Aorta (tissue), 5 donors: ENCODE data around the gene NEK3. TPM values are rescaled to one million over a fixed set of nuclear protein-coding genes. Genes with fewer than 3 reads are reported as not detected.
"Not testable (repeated sequence)": the region's sequence is repeated elsewhere in the genome, so short reads cannot be mapped to it uniquely, and the experiment has no call there.

Experiments used
- ATAC-seq: fragments of 200-7000 bp; cut with Tn5 transposase; one replicate; pipeline ENCODE4 v1.9.1; 2022; ENCODE audit warnings: moderate library complexity; ENCODE audit not compliant: low FRiP score
- DNase-seq, 2 donors: peaks; one replicate each; pipeline ENCODE4 v3.0.0-alpha.2; 2020
- H3K27ac ChIP-seq, 2 donors: one replicate each; pipeline ENCODE4 v1.5.1; 2013; ENCODE audit warnings: low read length in 2 of 2, mild to moderate bottlenecking in 2 of 2, moderate library complexity in 2 of 2, control low read depth in 1 of 2, inconsistent platforms in 1 of 2, low read depth in 1 of 2
- H3K27me3 ChIP-seq, 2 donors: one replicate each; pipeline ENCODE4 v1.6.1; 2013; ENCODE audit warnings: control low read depth in 1 of 2, low read length in 1 of 2, mild to moderate bottlenecking in 1 of 2, moderate library complexity in 1 of 2; ENCODE audit not compliant: insufficient read depth in 2 of 2, control insufficient read depth in 1 of 2
- H3K36me3 ChIP-seq, 2 donors: one replicate each; pipeline ENCODE4 v1.6.1; 2013; ENCODE audit warnings: control low read depth in 1 of 2, low read length in 1 of 2, mild to moderate bottlenecking in 1 of 2; ENCODE audit not compliant: insufficient read depth in 2 of 2, control insufficient read depth in 1 of 2
- H3K4me1 ChIP-seq, 2 donors: one replicate each; pipeline ENCODE4 v1.6.1; 2013; ENCODE audit warnings: low read length in 2 of 2, control low read depth in 1 of 2, mild to moderate bottlenecking in 1 of 2, moderate library complexity in 1 of 2; ENCODE audit not compliant: insufficient read depth in 2 of 2, control insufficient read depth in 1 of 2
- H3K4me3 ChIP-seq, 2 donors: one replicate each; pipeline ENCODE4 v1.5.1; 2013; ENCODE audit warnings: low read length in 2 of 2, control low read depth in 1 of 2, mild to moderate bottlenecking in 1 of 2
- H3K9me3 ChIP-seq: one replicate; pipeline ENCODE4 v1.6.1; 2013; ENCODE audit warnings: mild to moderate bottlenecking, low read length; ENCODE audit not compliant: control insufficient read depth
- WGBS, 2 donors: extraction: QIAGEN DNeasy Blood & Tissue Kit; methylation state at CpG; one replicate each; pipeline ENCODE4 v1.1.7; 2013; 5-methylcytosine and 5-hydroxymethylcytosine counted together
- intact Hi-C, 2 donors: fragments of 100-400 bp; cut with DNase I; formaldehyde crosslinking; loops; one replicate each; pipeline versions ENCODE4 v1.14.2 to v1.15.0; 2022
- polyA plus RNA-seq, 2 donors: library from polyadenylated mRNA; stranded (reverse); fragments of 200-250 nt; gene quantifications; one replicate each; pipeline ENCODE4 v1.2.3, GENCODE V29; 2013
- total RNA-seq, 2 donors: library from RNA; stranded (reverse); fragmentation: NEBNext Ultra II Directional; extraction: Animal tissue kit (Norgen Biotek cat#: 25700); gene quantifications; one replicate each; pipeline ENCODE4 v1.2.1, GENCODE V29; 2021
- donor health status: healthy with polysubstance abuse.
- donor health status: Bipolar disorder and iron deficiency.
- donor health status: DM: no; HTN: no; CAD: no.
- donor health status: DM: no; HTN: no; CAD: no.
- donor health status: DM: yes; HTN: yes; CAD: no.

Gene NEK3
- total and polyA plus RNA-seq, 4 donors = 4.9 to 70.0 (median 18.8) TPM

DNA sequence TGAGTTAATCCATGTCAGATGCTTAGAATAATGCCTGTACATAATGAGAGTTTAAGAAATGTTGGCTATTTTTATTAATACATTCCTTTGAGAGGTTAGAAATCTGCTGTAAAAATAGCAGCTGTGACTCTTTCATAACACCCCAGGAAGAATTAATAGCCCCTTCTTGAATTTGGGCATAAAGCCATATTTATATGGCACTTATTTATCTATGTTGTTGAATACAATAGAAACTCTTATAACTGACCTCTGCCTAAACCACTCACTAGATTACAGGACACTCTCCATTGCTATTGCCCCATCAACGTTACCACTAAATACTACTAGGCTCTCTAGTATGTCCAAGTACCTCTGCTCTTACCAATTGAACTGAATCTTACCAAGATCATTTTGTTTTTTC lies 46.8 kb downstream of the NEK3 start:
- H3K4me1 ChIP-seq = no peaks in the 10 kb centered on the region
- no peak for ATAC-seq
- 63 to 72% methylated on average over 1 of the region's 1 CpG for WGBS, 2 donors

GRCh38 chr13:52109116-52109670 lies 50.2 kb downstream of the NEK3 start:
- no peaks in the 10 kb centered on the region for H3K36me3 ChIP-seq
- intact Hi-C loops = no loop called here
- no peak overlapping the region for H3K27ac ChIP-seq
- H3K27me3 ChIP-seq = no peaks in the 10 kb centered on the region
- H3K4me1 ChIP-seq = no peaks in the 10 kb centered on the region
- DNase-seq (no peak), ATAC-seq (no peak)
- WGBS, 2 donors = 88 to 95% methylated on average over 1 of the region's 1 CpG
- H3K9me3 ChIP-seq = no peaks in the 10 kb centered on the region
- no peak overlapping the region for H3K4me3 ChIP-seq

More for the DNA sequence above, 46.8 kb downstream of the NEK3 start:
- Histone ChIP-seq H3K27me3 (no peaks in the 10 kb centered on the region), H3K9me3 (no peaks in the 10 kb centered on the region), H3K27ac (no peak overlapping the region), H3K36me3 (no peaks in the 10 kb centered on the region), H3K4me3 (no peak overlapping the region)
- no peak for DNase-seq
- intact Hi-C loops = no loop called here

- no peaks in the 10 kb centered on the region for H3K9me3 ChIP-seq
- H3K4me3 ChIP-seq = no peak overlapping the region
- no peak for ATAC-seq
- no peaks in the 10 kb centered on the region for H3K27me3 ChIP-seq
- H3K4me1 ChIP-seq = no peaks in the 10 kb centered on the region
- DNase-seq = no peak
- no peaks in the 10 kb centered on the region for H3K36me3 ChIP-seq
- intact Hi-C loops = no loop called here
- H3K27ac ChIP-seq = no peak overlapping the region
- 83 to 95% methylated on average over 1 of the region's 1 CpG for WGBS, 2 donors
These were observed 53.6 kb downstream of the NEK3 start for GRCh38 chr13:52105841-52106240.

GRCh38 chr13:52104624-52105023 lies 54.8 kb downstream of the NEK3 start:
- ATAC-seq = no peak

DNA sequence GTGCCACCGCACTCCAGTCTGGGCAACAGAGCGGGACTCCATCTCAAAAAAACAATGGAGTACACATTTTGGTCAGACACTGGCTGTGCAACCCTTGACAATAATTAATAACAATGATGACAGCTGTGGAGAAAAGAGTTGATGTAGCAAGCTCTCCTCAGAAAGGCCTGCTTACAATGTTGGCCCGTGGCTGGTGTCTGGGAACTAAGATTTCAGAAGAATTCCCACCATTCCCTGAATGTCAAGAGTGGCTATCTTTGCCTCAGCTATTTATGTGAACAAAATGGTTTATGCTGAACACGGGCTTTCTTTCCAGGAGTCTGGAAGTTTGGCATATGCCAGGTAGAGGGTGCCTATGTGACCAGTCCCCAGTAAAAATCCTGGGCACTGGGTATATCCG lies 56.0 kb downstream of the NEK3 start:
- H3K4me3 ChIP-seq = no peak overlapping the region
- WGBS, 2 donors = 62 to 72% methylated on average over 5 of the region's 5 CpGs
- H3K27ac ChIP-seq = no peak overlapping the region
- H3K9me3 ChIP-seq = no peaks in the 10 kb centered on the region
- DNase-seq (no peak), ATAC-seq (no peak)
- no peaks in the 10 kb centered on the region for H3K4me1 ChIP-seq
- intact Hi-C loops = no loop called here
- H3K27me3 ChIP-seq = no peaks in the 10 kb centered on the region
- H3K36me3 ChIP-seq = no peaks in the 10 kb centered on the region

More at GRCh38 chr13:52104624-52105023, 54.8 kb downstream of the NEK3 start:
- Histone ChIP-seq H3K27me3 (no peaks in the 10 kb centered on the region), H3K36me3 (no peaks in the 10 kb centered on the region), H3K4me3 (no peak overlapping the region), H3K27ac (no peak overlapping the region), H3K9me3 (no peaks in the 10 kb centered on the region), H3K4me1 (no peaks in the 10 kb centered on the region)
- WGBS, 2 donors = 93 to 96% methylated on average over 1 of the region's 1 CpG
- intact Hi-C loops = no loop called here
- no peak for DNase-seq

DNA sequence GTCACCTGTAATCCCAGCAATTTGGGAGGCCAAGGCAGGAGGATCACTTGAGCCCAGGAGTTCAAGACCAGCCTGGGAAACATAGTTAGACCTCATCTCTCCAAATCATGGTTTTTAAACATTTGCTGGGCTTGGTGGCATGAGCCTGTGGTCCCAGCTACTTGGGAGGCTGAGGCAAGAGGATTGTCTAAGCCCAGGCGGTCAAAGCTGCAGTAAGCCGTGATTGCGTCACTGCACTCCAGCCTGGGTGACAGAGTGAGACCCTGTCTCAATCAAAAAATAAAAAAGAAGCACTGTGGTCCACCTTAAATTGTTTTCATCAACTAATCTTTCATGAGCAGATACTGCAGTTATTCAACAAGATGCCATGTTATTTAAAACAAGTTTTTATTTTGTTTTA lies 57.0 kb downstream of the NEK3 start:
- H3K36me3 ChIP-seq, H3K27me3 ChIP-seq, H3K4me1 ChIP-seq, H3K27ac ChIP-seq, H3K4me3 ChIP-seq, intact Hi-C loops, H3K9me3 ChIP-seq, DNase-seq, ATAC-seq: not testable (repeated sequence)
- 93 to 96% methylated on average over 3 of the region's 3 CpGs for WGBS, 2 donors

DNA sequence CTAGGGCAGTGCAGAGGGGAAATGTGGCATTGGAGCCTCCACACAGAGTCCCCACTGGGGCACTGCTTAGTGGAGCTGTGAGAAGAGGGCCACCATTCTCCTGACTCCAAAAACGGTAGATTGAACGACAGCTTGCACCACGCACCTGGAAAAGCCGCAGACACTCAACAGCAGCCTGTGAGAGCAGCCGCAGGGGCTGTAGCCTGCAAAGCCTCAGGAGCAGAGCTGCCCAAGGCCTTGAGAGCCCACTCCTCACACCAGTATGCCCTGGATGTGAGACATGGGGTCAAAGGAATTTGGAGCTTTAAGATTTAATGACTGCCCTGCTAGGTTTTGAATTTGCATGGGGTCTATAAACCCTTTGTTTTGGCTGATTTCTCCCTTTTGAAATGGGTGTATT lies 62.2 kb downstream of the NEK3 start:
- 86 to 94% methylated on average over 5 of the region's 5 CpGs for WGBS, 2 donors
- no peak overlapping the region for H3K27ac ChIP-seq
- H3K27me3 ChIP-seq = no peaks in the 10 kb centered on the region
- DNase-seq (no peak), ATAC-seq (no peak)
- no peak overlapping the region for H3K4me3 ChIP-seq
- no peaks in the 10 kb centered on the region for H3K4me1 ChIP-seq
- no peaks in the 10 kb centered on the region for H3K9me3 ChIP-seq
- no peaks in the 10 kb centered on the region for H3K36me3 ChIP-seq
- intact Hi-C loops = no loop called here

GRCh38 chr13:52096748-52097147 lies 62.6 kb downstream of the NEK3 start:
- intact Hi-C loops = no loop called here
- Histone ChIP-seq H3K4me1 (no peaks in the 10 kb centered on the region), H3K27ac (no peak overlapping the region), H3K27me3 (no peaks in the 10 kb centered on the region), H3K4me3 (no peak overlapping the region), H3K9me3 (no peaks in the 10 kb centered on the region), H3K36me3 (no peaks in the 10 kb centered on the region)
- DNase-seq = no peak
- WGBS, 2 donors = 79 to 84% methylated on average over 3 of the region's 3 CpGs
- ATAC-seq = no peak

DNA sequence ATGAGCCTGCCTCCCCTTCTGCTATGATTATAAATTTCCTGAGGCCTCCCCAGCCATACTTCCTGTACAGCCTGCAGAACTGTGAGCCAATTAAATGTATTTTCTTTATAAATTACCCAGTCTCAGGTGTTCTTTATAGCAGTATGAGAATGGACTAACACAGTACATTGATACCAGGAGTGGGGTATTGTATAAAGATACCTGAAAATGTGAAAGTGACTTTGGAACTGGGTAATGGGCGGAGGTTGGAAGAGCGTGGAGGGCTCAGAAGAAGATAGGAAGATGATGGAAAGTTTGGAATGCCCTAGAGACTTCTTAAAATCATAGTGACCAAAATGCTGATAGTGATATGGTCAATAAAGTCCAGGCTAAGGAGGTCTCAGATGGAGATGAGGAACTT lies 63.3 kb downstream of the NEK3 start:
- 87 to 94% methylated on average over 2 of the region's 2 CpGs for WGBS, 2 donors
- no peak overlapping the region for H3K27ac ChIP-seq
- DNase-seq (no peak), ATAC-seq (no peak)
- no peaks in the 10 kb centered on the region for H3K9me3 ChIP-seq
- intact Hi-C loops = no loop called here
- H3K27me3 ChIP-seq = no peaks in the 10 kb centered on the region
- no peaks in the 10 kb centered on the region for H3K36me3 ChIP-seq
- no peak overlapping the region for H3K4me3 ChIP-seq
- H3K4me1 ChIP-seq = no peaks in the 10 kb centered on the region
